ENCODE measurements around the gene AARSD1.
A peak's percentile ranks its signal among the peaks of the same experiment; 100 is the strongest.
"Not testable (repeated sequence)": the region's sequence is repeated elsewhere in the genome, so short reads cannot be mapped to it uniquely, and the experiment has no call there.

Gene AARSD1

GRCh38 chr17:42964161-42964932, at the start of gene AARSD1:
Gene AARSD1, minus strand, starts transcription at chr17:42964454. Its CDS starts 14 bp downstream, at chr17:42964440.
- peak; percentile 93 for DNase-seq (ENCODE audit: low spot score)
- peak; percentile 80 for FAIRE-seq

- FAIRE-seq (no peak), DNase-seq (ENCODE audit: low spot score) (no peak)
Measured at GRCh38 chr17:43013296-43013695, 49.0 kb upstream of the AARSD1 start.

GRCh38 chr17:43011728-43012472, 47.6 kb upstream of the AARSD1 start:
- FAIRE-seq (no peak), DNase-seq (ENCODE audit: low spot score) (no peak)

GRCh38 chr17:43010667-43011308, 46.5 kb upstream of the AARSD1 start:
- FAIRE-seq = no peak
- peak; percentile 33 for DNase-seq (ENCODE audit: low spot score)

- FAIRE-seq (no peak), DNase-seq (ENCODE audit: low spot score) (no peak)
Measured at GRCh38 chr17:43006639-43007551, 42.6 kb upstream of the AARSD1 start, which contains the start of gene IFI35. Gene IFI35, plus strand, starts transcription at chr17:43006784. Its CDS starts 164 bp downstream, at chr17:43006948.

- FAIRE-seq (no peak), DNase-seq (ENCODE audit: low spot score) (peak; percentile 76)
Measured at GRCh38 chr17:43003542-43004172, 39.4 kb upstream of the AARSD1 start.

GRCh38 chr17:43000894-43001293, 36.6 kb upstream of the AARSD1 start:
- not testable (repeated sequence) for FAIRE-seq; DNase-seq (ENCODE audit: low spot score)

- DNase-seq (ENCODE audit: low spot score) (no peak), FAIRE-seq (no peak)
Measured at GRCh38 chr17:42999003-42999525, 34.8 kb upstream of the AARSD1 start.

- FAIRE-seq (peak; percentile 35), DNase-seq (ENCODE audit: low spot score) (peak; percentile 97)
Measured at GRCh38 chr17:42997984-42998938, 34.0 kb upstream of the AARSD1 start, which contains the start of gene RPL27. Gene RPL27, plus strand, starts transcription at chr17:42998419. Its CDS starts 332 bp downstream, at chr17:42998751.

GRCh38 chr17:42997390-42997983, 33.2 kb upstream of the AARSD1 start:
- DNase-seq (ENCODE audit: low spot score) (no peak), FAIRE-seq (no peak)

- not testable (repeated sequence) for DNase-seq (ENCODE audit: low spot score); FAIRE-seq
Measured at GRCh38 chr17:42993913-42994312, 29.7 kb upstream of the AARSD1 start.

- no peak for FAIRE-seq
- no peak for DNase-seq (ENCODE audit: low spot score)
Measured at GRCh38 chr17:42992872-42993271, 28.6 kb upstream of the AARSD1 start.

GRCh38 chr17:42991471-42991870, 27.2 kb upstream of the AARSD1 start:
- no peak for DNase-seq (ENCODE audit: low spot score)
- no peak for FAIRE-seq

GRCh38 chr17:42989726-42990652, 25.7 kb upstream of the AARSD1 start:
- DNase-seq (ENCODE audit: low spot score) (no peak), FAIRE-seq (no peak)

GRCh38 chr17:42989141-42989540, 24.9 kb upstream of the AARSD1 start:
- no peak for DNase-seq (ENCODE audit: low spot score)
- FAIRE-seq = no peak

GRCh38 chr17:42985225-42985624, 21.0 kb upstream of the AARSD1 start:
- FAIRE-seq (no peak), DNase-seq (ENCODE audit: low spot score) (no peak)

- DNase-seq (ENCODE audit: low spot score) = no peak
- FAIRE-seq = no peak
Measured at GRCh38 chr17:42982266-42982665, 18.0 kb upstream of the AARSD1 start.
